Measurements from ENCODE around the gene MT2A. TPM values are rescaled to one million over a fixed set of nuclear protein-coding genes. Genes with fewer than 3 reads are reported as not detected.

MT2A gene
- polyA plus RNA-seq, 10 donors, result 12.1 to 36.7 (median 25.6) TPM

DNA sequence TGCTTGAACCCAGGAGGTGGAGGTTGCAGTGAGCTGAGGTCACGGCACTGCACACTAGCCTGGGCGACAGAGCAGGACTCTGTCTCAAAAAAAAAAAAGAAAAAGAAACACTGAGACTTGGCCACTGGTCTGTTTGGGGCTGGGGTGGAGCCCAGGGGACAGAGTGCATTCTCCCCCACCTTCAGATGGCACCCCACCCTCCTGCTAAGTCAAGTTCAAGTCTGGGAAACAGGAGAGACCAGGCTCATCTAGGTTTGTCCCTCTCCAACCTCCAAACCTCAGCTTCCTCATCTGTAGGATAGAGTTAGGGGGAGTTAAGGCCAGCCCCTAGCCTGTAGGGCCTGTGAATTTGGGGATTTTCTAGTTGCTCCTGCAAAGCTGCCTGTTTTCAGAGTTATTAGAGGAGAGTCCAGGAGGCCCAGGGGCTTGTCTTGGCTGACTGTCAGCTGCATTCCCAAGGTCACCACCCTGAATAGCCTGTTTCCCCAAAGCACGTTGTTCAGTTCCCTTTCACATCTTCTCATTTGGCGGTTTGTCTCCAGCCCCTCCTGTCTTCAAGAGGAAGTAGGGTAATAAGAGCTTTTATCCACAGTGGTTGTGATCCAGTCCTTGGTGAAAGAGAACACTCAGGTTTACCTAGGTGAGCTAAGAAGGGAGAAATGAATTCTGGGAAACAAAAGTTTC is 16.9 kb upstream of the MT2A start:
- DNase-seq, result peak in 1 of 3 donors; percentile 7

DNA sequence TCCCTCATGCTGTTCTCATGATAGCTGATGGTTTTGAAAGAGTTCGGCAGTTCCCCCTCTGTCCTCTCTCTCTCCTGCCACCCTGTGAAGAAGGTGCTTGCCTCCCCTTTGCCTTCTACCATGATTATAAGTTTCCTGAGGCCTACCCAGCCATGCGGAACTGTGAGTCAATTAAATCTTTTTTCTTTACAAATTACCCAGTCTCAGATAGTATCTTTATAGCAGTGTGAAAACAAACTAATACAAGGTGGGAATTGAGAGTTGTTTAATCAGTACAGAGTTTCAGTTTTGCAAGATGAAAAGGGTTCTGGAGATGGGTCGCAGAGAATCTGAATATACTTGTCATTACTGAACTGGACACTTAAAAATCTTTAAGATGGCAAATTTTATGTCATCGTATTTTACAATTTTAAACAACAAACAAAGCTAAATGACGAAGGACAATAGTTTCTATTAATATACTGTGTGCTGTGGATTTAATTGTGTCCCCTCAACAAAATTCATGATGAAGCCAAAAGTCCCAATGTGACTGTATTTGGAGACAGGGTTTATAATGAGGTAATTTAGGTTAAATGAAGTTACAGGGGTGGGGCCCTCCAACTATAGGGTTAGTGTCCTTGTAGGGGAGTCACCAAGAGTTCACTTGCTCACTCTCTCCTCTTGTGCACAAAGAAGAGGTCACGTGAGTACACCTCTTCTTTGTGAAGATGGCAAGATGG is 14.7 kb upstream of the MT2A start:
- DNase-seq, result no peak

DNA sequence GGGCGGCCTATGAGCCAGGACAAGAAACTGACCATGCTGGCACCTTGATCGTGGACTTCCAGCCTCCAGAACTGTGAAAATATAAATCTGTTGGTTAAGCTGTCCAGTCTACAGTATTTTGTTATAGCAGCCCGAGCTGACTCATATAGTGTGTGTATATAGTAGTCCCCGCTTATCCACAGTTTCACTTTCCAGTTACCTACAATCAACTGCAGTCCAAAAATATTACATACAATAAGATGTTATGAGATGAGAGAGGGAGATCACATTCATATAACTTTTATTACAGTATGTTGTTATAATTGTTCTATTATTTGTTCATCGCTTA is 14.1 kb upstream of the MT2A start:
- no peak for DNase-seq

DNA sequence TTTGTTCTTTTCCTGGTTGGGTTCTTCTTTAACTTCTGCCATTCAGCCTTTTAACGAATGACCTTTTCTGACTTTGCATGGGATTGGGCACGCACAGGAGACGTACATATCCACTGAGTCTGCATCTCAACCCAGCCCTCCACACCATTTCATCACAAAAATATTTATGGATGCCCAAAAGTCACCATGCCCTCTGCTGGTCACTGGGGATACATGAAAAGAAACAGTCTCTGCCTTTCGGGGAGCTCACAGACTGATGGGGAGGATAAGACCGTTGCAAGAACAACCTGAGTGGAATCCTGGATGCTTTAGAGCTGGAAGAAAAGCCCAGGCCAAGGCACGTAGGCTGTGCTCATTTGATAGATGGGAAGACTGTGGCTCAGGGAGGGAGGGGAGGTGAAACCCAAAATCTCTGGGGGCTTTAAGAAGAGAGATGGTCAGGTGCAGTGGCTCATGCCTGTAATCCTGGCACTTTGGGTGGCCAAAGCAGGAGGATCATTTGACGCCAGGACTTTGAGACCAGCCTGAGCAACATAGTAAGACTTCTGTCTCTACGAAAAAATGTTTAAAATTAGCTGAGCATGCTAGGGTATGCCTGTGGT is 7.9 kb upstream of the MT2A start:
- DNase-seq, result no peak

DNA sequence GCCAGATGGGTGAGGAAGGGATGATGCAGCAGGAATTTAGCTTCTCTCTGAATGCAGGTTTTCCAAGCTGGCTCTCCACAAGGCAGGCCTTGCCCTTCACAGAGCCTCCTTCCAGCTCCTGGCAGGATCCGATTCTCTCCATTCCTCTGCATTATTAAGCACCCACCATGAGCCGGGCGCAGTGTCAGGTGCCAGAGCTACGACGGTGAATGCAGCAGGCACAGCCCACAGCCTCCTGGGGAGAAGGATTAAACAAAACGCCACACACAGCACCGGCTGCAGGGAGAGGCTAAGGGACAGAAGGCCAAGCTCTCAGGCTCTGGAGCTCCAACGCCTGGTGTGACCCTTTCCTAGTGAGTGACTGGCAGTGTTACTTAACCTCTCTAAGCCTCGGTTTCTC is 7.1 kb upstream of the MT2A start:
- no peak for DNase-seq

DNA sequence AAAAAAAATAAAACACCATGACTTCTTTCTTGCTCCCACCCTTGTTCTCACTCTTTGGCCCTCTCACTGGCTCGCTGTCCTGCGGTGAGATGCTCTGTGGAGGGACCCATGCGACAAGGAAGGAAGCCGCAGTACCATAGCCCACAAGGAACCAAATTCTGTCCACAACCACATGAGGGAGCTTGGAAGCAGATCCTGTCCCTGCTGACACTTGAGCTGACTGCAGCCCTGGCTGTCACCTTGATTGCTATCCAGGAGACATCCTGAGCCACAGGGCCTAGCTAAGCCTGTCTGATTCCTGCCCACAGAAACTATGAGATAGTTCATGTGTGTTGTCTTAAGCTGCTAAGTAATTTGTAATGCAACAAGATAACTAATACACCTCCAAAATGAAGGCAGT is 4.8 kb upstream of the MT2A start:
- DNase-seq, result peak in 2 of 3 donors; percentile 23 to 42

DNA sequence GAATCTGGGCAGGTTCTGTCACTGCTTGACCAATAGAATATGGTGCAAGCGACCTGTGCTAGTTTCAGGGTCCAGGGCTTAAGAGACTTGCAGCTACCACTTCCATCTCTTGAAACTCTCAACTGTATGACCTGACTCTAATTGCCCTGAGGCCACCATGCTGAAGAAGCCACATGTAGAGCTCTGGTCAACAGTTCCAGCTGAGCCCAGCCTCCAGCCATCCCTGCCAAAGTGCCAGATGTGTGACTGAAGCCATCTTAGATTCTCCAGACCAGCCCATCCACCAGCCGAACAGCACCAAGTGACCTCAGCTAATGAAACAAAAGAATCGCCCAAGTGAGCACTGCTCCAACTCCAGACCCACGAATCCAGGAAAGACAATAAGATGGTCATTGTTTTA is 3.4 kb upstream of the MT2A start:
- DNase-seq, result no peak

DNA sequence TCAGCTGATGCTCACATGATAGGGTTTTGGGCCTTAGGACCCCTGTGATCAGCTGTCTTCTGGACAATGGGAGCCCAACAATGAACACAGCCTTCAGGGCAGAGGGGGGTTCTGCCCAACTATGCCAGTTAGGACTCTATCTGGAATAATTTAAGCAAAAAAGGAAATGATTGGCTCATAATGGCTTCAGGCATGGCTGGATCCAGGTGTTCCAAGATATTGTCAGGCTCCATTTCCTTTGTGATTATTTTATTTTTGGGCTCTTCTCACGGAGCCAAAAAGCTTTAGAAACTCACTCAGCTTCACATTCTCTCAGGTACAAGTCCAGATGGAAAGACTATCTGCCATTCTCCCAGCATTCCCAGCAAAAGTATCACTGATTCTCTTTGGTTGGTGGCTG is 2.9 kb upstream of the MT2A start:
- no peak for DNase-seq

DNA sequence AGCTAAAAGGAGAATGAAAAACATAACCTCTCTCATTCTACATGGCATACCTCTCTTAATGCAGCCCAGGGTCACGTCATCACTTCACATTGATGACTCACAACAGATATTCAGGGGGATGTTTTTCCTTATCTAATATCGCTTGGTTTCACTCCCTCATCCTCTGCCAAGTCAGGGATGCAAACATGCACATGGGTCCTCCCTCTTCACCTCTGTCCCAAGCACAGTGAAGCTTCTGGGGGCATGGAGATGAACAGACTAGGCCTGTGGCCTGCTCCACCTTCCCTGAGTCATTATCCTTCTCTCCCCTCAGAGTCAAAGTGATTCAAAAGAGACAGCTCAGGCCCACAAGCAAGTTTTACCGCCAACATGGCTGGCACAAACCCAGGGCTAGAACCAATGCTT is 2.3 kb upstream of the MT2A start:
- DNase-seq, result no peak

DNA sequence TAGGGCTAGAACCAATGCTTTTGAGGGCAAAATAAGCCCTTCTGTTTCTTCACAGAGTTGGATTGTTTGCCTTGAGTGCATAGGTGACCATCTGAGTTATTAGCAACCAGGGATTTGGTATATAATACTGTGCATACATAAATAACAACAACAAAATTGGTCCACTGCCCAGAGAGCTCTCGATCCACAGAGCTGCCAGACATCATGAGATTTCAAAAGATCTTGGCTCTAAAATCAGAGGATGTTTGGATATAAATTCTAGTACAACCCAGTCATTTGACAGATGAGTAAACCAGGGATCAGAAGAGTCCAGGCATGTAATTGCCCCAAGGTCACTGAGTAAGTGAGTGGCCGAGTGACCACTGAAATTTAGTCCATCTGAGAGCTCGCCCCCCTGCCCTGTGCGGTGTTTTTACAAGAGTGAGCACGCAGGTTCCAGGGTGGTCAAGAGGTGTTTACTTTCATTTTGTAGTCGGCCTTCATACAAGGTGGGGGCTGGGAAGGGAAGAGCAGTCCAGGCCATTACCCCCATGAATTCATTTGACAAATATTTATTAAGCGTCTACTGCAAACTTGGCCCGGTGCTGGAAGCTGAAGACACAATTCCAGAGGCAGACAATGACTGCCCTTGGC is 1.8 kb upstream of the MT2A start:
- DNase-seq, result peak in 2 of 3 donors; percentile 61 to 88

DNA sequence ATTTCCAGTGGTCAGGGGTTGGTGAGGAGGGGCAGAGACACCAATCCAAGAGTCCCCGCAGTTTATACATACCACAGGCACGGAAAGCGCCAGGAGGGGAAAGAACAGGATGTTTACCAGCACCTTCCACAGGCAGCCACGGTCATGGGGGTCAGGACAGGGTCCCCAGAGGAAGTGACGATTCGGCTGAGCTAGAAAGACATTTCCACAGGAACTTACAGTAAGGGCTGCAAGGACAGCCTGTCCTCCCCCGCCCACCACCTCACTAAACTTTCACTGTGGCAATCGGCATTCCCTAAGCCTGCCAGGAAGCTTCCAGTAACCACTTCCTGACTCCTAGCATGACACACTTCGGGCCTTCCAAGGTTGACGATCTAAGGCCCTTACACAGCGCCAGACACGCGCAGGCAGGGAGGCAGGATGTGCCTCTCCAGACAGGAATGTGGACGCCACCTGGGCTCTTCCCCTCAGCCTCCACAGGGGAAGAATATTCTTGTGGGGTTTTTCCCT is 1.2 kb upstream of the MT2A start:
- DNase-seq, result peak; percentile 65 to 94 (median 85)

DNA sequence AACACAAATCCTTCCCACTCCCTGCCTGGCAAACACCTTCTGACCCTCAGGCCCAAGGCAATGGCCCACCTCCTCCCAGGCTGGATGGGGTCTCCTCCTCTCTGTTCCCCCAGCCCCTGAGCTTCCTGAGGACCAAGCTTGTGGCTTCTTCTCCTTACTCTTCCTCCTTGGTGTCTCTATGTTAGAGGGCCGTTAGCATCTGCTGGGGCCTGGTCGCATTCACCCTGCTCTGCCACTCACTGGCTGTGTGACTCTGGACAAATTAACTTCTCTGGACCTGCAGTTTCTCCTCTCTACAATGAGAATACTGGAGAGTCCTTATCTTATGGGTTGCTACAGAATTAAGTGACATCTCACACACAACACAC is 725 bp upstream of the MT2A start:
- no peak for DNase-seq

DNA sequence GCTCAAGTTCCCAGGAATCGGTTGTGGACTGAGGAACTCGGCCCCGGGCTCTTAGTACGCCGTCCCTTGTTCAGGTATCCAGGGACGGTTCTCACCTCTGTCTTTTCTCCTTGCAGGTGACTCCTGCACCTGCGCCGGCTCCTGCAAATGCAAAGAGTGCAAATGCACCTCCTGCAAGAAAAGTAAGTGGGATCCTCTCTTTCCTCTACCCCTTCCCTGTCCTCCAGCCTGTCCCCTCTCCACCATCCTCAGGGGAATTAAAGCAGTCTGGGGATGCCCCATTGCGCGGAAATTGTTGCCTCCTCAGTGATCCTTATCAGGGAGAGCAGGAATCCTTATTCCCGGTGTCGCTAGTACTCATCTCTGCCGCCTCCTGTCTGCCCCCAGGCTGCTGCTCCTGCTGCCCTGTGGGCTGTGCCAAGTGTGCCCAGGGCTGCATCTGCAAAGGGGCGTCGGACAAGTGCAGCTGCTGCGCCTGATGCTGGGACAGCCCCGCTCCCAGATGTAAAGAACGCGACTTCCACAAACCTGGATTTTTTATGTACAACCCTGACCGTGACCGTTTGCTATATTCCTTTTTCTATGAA is 585 bp downstream of the MT2A start:
- DNase-seq, result no peak

DNA sequence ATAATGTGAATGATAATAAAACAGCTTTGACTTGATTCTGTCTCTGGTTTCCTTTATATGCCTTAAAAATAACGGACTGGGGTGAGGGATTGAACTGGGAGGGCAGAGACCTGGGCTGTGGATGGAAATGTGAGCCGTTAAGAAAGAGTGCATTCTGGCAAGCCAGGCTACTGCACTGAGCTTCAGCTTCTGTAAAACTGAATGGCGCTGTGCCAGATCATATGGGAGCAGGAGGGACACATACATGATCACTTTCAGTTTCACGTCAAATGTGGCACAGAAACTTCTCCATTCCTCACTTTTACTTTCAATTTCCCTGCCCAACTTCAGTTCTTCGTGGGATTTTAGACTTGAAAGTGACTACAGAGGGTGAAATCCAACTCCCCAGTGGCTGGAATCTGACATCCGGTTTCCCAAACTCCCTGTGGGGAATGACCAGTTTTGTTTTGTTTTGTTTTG is 1.1 kb downstream of the MT2A start:
- peak in 2 of 3 donors; percentile 81 to 89 for DNase-seq

DNA sequence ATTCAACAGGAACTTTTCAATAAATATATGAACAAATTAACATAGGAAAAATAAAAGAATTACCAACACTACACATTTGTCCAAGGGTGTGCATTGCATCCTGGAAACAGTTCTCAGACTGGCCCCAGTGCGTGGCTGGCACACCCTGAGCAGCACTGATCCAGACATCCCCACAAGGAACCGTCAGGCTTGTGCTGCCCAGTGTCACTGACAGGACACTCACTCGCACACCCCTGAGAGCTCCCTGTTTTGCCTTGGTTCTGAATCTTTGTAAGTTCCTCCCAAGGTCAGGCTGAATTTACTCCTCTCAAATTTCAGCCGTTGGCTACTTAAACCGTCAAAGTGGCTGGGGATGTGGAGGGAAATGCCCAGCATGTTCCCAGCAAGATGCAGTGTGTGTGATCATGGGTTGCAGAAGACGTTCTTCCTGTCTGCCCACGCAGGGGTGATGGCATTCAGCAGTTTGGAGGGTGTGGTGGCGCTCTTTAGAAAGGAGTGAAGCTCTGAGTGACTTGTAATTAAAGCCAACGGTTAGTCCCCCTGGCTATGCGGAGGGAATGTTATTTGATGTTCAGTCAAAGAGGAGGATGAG is 1.7 kb downstream of the MT2A start:
- peak in 2 of 3 donors; percentile 22 to 56 for DNase-seq

DNA sequence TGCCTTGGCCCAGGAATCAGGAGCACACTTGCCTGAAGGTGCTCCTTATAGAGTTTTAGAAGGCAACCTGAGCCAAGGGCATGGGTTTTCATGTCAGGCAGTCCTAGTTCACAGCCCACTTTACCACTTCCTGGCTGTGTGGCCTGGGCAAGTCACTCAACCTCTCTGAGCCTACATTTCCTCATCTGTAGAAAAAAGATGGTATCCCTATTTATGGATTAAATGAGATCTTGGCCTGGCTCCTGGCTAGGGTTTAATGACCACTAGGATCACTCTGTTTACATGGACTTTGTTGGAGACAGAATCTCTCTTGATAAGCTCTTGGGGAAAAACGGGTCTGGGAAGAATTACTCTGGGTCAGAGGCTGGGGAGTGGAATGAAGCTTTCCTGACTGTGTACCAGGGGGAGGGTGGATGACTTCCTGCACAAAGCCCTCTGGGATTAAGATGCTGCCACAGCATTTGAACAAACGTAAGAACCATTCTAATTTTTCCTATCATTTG is 2.3 kb downstream of the MT2A start:
- peak in 1 of 3 donors; percentile 43 for DNase-seq

DNA sequence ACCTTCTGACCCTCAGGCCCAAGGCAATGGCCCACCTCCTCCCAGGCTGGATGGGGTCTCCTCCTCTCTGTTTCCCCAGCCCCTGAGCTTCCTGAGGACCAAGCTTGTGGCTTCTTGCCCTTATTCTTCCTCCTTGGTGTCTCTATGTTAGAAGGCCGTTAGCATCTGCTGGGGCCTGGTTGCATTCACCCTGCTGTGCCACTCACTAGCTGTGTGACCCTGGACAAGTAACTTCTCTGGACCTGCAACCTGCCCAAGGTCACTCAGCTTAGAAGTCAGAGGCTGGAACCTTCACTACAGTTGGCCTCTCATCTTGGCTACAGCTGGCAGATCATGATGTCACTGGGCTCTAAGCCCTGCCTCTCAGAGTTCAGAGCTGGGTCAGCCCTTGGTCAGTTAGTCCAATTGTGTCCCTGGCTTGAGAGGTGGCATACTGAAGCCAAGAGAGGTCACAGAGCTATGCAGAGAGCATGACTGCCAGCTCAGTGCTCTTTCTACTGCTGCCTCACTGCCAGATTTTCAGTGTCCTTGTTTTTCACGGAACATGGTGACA is 3.0 kb downstream of the MT2A start:
- DNase-seq, result peak in 1 of 3 donors; percentile 37

DNA sequence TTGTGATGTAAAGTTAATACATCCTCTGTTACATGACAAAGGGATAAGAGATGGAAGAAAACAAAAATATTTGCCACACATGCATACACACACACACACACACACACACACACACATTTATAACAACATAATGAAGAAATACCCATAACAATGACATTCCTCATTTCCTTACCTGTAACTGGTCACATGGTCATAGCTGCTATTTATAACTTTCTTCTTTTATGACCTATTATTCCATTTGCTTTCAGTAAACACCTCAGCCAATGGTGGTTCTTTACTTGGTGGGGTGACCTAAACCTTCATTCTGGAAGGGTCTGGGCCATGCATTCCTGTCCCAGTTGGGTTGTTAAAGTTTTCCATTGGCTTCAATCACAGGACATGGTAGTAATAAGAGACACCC is 5.3 kb downstream of the MT2A start:
- DNase-seq, result no peak

DNA sequence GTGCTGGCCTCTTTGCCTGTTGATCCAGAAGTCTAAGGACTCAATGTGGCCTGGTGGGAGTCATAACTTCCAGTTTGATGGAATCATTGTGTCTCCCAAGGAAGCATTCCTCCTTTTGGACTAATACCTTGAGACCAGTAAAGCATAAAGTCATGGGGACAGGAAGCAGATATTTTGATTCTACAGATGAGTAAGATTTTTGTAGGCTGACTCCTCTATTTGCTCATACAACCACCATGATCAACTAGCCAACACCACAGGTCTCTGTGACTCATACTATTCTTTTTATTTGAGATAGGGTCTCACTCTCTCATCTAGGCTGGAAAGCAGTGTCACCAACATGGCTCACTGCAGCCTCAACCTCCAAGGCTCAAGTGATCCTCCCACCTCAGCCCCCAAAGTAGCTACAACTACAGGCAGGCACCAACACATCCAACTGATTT is 6.2 kb downstream of the MT2A start:
- DNase-seq, result peak in 1 of 3 donors; percentile 55

DNA sequence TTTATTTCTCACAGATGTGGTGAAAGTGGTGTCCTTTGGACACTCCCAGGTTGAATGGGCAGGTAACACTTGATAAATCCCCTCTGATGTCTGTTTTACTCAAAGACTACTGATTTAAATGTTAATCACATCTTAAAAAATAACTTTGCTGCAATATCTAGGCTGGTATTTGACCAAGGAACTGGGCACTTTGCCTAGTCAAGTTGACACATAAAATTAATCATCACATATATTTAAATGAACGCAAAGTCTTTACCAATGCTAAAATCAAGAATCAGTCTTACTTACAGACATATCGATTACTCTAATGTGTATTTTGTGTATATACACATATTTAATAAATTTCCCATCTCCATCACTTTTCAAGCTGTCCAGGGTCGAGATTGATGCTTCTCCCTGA is 7.0 kb downstream of the MT2A start:
- DNase-seq, result no peak

DNA sequence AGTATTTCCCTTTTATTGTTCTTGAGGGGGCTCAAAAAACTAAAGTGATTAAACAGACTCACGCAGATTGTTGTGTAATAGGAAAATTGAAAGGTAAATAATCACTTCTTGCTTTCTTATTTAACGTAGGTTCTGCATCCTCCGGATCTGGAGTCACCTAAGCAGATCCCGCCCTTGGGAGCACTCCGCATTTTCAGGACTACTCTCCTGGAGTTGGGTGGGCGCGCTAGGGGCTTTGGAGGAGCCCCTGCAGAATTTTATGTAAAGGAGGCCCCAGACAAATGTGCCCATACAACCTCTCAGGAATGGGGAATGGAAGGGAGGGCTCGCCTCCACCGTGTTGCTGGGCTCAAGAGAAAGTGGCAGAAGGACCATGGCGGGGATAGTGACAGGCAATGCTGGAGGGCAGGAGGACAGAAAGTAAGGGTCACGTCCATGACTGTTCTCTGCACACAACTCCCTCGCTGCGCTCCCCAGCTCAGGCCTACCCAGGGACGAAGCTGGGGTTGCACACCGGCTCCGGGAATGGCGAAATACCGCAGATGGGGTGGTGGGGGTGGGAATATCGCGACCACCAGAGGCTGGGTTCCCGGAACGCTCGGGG is 8.3 kb downstream of the MT2A start:
- no peak for DNase-seq
